Smooth muscle cell of bladder (primary cell): ENCODE measurements around the gene COPRS. TPM values are rescaled to one million over a fixed set of nuclear protein-coding genes. Genes with fewer than 3 reads are reported as not detected.

Source experiments
- total RNA-seq: library from RNA; depleted of rRNA; stranded (reverse); fragments of >200 nt; gene quantifications from 2 replicates; pipeline ENCODE4 v1.2.3, GENCODE V29; 2014

COPRS gene, protein sequence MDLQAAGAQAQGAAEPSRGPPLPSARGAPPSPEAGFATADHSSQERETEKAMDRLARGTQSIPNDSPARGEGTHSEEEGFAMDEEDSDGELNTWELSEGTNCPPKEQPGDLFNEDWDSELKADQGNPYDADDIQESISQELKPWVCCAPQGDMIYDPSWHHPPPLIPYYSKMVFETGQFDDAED
- total RNA-seq = 84.2 and 93.1 TPM in 2 replicates

DNA sequence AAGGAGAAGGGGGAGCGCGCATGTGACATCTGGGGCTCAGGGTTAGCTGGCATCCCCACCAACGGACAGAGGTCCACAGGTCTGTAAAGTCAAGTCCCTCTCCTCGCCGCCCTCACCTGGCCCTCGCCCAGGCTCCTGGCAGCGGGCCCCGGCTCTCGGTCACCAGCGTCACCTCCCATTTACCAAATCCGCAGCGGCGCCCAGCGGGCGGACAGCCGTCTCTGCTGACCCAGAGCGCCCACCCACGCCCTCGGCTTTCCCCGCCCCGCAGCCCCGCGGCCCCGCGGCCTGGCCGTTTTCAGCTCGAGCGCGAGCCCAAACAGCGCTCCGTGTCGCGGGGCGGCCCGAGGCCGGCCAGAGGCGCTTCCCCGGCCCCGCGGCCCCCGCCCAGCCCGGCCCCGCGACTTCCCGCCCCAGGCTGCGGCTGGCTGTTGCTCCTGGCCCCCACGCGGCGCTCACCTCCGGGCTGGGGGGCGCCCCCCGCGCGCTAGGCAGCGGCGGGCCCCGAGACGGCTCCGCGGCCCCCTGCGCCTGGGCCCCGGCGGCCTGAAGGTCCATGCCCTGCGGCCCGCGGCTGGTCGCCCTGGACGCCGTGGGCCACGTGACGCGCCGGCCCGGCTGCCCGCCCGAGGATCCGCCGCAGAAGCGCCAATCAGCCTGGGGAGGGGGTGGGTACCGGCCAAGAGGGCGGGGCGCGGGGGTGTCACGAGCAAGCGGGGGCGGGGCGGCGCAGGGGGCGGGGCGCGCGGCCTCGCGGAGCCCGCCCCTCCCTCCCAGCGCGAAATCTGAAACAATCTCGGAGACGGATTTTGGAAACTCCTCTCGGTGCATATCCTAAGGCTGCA lies at the start of gene COPRS:
TSS of gene COPRS (minus strand) at position 603 of the 845 bp plus-strand sequence. CDS start at position 558, 45 bp downstream.

Other genes with a start within 250 kb of the COPRS start
- gene UTP6, start 42.5 kb upstream of the COPRS start, total RNA-seq = 24.5 and 28.8 TPM in 2 replicates
- gene SUZ12, start 77.8 kb upstream of the COPRS start, total RNA-seq = 13.8 and 14.2 TPM in 2 replicates
- 9.2 and 10.4 TPM in 2 replicates for gene LRRC37B, start 148.1 kb upstream of the COPRS start, total RNA-seq